Measurements from ENCODE around the gene SYTL4.

SYTL4 gene

GRCh38 chrX:100647095-100647494 is 84.8 kb downstream of the SYTL4 start:
- DNase-seq: no peak

- DNase-seq: no peak
Observed at GRCh38 chrX:100645106-100645505, 86.8 kb downstream of the SYTL4 start.

DNA sequence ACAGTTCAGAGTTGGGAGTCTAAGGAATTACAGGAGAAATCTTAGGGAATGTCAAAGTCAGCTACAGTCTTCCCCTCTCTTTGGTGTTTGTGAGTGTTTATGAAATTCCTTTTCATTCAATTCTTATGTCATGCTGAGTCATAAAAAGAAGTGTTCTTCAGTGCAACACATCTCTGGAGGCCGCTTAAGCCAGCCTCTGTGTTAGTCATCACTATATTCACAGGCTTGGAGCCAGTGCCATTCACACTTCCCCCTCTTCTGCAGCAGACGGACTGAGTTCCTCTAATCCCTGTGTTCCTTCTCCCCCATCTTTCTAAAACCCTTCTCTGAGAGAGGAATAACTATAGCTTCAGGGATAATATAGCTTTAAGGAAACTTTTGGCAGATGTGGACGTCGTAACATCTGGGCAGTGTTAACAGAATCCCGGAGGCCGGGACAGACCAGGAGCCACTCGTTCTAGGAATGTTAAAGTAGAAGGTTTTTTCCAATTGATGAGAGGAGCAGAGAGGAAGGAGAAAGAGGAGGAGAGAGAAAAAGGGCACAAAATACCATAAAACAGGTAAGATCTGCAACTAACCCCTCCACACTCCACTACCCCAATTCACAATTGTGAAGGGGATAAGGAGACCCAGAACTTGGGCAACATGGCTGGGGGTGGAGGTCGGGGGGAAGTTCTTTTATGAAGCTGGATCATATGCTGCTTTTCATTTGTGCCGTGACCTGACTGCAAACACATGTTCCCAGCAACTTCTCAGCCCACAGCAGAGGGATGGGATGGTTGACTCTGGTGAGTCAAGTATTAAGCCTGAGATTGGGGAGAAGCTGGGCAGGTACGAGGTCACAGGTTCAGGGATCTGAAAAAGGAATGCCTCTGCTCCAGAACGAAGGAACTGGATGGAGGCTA is 87.7 kb downstream of the SYTL4 start, which contains the start of gene SRPX2:
SRPX2 (plus strand) TSS at position 244 of the 905 bp plus-strand sequence. CDS start 2,124 bp downstream, outside the sequence.
- no peak for DNase-seq

DNA sequence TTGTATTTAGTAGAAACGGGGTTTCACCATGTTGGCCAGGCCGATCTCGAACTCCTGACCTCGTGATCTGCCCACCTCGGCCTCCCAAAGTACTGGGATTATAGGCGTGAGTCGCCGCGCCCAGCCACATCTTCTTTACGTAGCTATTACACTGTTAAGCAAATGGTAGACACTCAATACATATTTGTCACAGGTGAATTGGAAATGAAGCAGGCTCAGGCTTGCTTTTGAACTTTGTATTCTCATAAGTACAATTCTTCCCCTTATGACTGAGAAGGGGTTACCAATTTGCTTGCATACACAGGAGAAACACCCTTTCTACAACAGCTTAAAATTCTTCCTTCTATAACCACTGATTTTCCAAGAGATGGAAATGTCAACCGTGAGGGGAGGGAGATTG is 88.7 kb downstream of the SYTL4 start:
- no peak for DNase-seq

GRCh38 chrX:100642290-100642689 is 89.6 kb downstream of the SYTL4 start:
- DNase-seq: no peak

GRCh38 chrX:100636321-100636991 is 95.5 kb downstream of the SYTL4 start, which contains the start of gene TSPAN6:
TSPAN6 (minus strand) TSS chrX:100636806; CDS start chrX:100636694, 112 bp downstream.
- DNase-seq: no peak

- no peak for DNase-seq
Observed at GRCh38 chrX:100635989-100636320, 96.0 kb downstream of the SYTL4 start.

DNA sequence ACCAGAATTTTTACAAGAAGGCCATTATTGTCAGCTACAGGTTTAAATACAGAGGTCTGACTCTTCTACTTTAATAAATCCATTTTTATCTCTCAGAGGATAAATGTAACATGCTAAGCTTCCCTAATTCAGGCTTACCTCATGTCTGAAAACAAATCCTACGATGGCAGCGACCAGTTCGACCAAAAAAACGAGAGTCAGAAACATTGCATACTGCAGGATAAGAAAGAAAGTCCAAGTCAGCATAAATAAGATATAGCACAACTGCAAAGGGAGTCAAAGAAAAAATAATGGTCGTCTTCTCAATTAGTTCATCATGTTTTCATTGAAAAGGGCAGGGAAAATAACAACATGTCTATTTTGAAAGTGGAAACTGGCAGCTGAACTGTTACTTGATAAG is 96.9 kb downstream of the SYTL4 start:
- DNase-seq: no peak

GRCh38 chrX:100625985-100626491 is 105.9 kb downstream of the SYTL4 start:
- DNase-seq: no peak
